A673 (cell line): ENCODE results near the gene RRAS. TPM values are rescaled to one million over a fixed set of nuclear protein-coding genes. Genes with fewer than 3 reads are reported as not detected.
"Not testable (repeated sequence)": the region's sequence is repeated elsewhere in the genome, so short reads cannot be mapped to it uniquely, and the experiment has no call there.

Experiments used
- BruUV-seq: library from RNA; stranded (reverse); fragments of 400-500 nt; replicated peaks from 2 replicates; lab custom pipeline; 2021; lab: Mats Ljungman, UMichigan
- CTCF ChIA-PET: fragments of 300-600 bp; sonication (Branson Sonifier 250); formaldehyde crosslinking; loops from one replicate; lab custom pipeline; 2022; ENCODE audit warnings: antibody characterized with exemption; lab: Charles Lee
- POLR2A ChIA-PET: fragments of 300-600 bp; sonication (Branson Sonifier 250); formaldehyde crosslinking; loops from one replicate; lab custom pipeline; 2022; ENCODE audit warnings: antibody characterized with exemption; ENCODE audit not compliant: low non-redundant PET; lab: Charles Lee
- DNase-seq: peaks from one replicate; pipeline ENCODE4 v3.0.0-alpha.2; 2015; ENCODE audit warnings: low spot score
- H3K27ac ChIP-seq: fragments of 200-600 bp; sonication (generic); 2 replicates; pipeline ENCODE4 v1.5.1; 2016; ENCODE audit warnings: mixed run types, low read depth, mild to moderate bottlenecking, mixed read lengths, antibody characterized with exemption, low read length; ENCODE audit not compliant: poor library complexity, severe bottlenecking
- H3K27me3 ChIP-seq: fragments of 200-600 bp; sonication (generic); replicated peaks from 2 replicates; pipeline ENCODE4 v1.6.1; 2017; ENCODE audit warnings: mixed run types, low read depth, mild to moderate bottlenecking, mixed read lengths, antibody characterized with exemption, low read length; ENCODE audit not compliant: insufficient read depth, poor library complexity
- H3K36me3 ChIP-seq: fragments of 200-600 bp; sonication (generic); 2 replicates; pipeline ENCODE4 v1.6.1; 2016; ENCODE audit warnings: mixed run types, mild to moderate bottlenecking, mixed read lengths, antibody characterized with exemption, low read length; ENCODE audit not compliant: insufficient read depth, poor library complexity, severe bottlenecking
- H3K4me1 ChIP-seq: fragments of 200-600 bp; sonication (generic); 2 replicates; pipeline ENCODE4 v1.6.1; 2017; ENCODE audit warnings: mixed run types, mild to moderate bottlenecking, mixed read lengths, antibody characterized with exemption, low read length; ENCODE audit not compliant: insufficient read depth, poor library complexity, severe bottlenecking
- H3K4me3 ChIP-seq: fragments of 200-600 bp; sonication (generic); 2 replicates; pipeline ENCODE4 v1.5.1; 2016; ENCODE audit warnings: low read depth, mixed run types, mild to moderate bottlenecking, mixed read lengths, low read length; ENCODE audit not compliant: poor library complexity, severe bottlenecking
- H3K9me3 ChIP-seq: fragments of 200-600 bp; sonication (generic); 2 replicates; pipeline ENCODE4 v1.6.1; 2016; ENCODE audit warnings: mixed run types, low read depth, mild to moderate bottlenecking, mixed read lengths, antibody characterized with exemption, low read length; ENCODE audit not compliant: poor library complexity, severe bottlenecking
- CTCF ChIP-seq: fragments of 300-800, 200-600 bp; sonication (generic); conservative IDR thresholded peaks from 2 replicates; pipeline ENCODE4 v1.5.1; 2017; ENCODE audit warnings: low read depth, mild to moderate bottlenecking, antibody characterized with exemption, low read length, moderate library complexity, mixed read lengths
- EZH2 ChIP-seq: fragments of 200-600 bp; sonication (generic); IDR thresholded peaks from 2 replicates; pipeline ENCODE4 v1.6.1; 2017; ENCODE audit warnings: borderline replicate concordance, low read depth, mild to moderate bottlenecking, mixed read lengths, antibody characterized with exemption, low read length; ENCODE audit not compliant: poor library complexity, severe bottlenecking
- intact Hi-C: fragments of 100-400 bp; cut with micrococcal nuclease; formaldehyde crosslinking; loops from one replicate; pipeline ENCODE4 v1.10.0; 2022; ENCODE audit not compliant: unreplicated experiment
- total RNA-seq: library from RNA; stranded (reverse); gene quantifications from 2 replicates; pipeline ENCODE4 v1.2.3, GENCODE V29; 2021

The RRAS gene
- total RNA-seq, 1 experiment from 2014 or later, result 27.6 TPM

DNA sequence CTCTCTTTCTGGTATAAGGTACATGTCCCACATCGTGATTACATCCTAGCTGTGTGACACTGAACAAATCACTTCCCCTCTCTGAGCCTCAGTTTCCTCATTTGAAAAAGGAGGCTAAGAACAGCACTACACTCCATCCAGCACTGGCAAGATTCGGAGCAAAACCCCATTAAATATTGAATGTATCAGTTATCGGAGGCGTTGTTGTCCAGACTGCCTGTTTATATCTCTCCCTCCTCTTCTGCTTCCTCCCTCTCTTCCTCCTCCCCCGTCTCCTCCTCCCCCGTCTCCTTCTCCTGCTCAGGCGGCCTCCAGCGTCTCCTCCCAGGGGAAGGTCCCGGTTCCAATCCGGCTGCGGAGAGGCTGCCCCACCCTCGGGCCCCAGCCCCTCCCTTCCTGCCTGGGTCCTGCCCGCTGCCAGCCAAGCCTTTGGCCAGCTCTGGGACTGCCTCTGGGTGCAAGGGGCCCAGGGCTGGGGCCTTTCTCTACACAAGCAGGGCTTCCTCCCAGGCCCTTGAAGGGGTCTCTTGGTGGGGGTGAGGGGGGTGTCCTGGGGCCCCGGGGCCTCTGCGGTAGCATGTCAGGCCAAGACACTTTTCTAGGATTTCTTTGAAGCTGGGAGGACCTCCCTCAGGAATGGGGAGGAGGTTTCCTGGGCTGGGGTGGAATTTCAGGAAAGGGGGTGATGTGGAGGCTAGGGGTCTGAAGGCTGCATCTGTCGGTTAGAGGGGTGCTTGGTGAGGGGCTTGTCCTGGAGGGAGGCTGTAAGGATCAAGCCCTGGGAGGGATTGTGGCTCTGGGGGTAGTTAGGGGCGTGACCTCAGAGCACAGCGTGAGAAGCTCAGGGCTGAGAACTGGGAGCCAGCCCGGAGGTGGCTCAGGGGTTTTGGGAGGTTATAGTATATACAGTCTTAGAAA lies 1.9 kb downstream of the RRAS start:
- Histone ChIP-seq H3K27me3 (no peaks in the 10 kb centered on the region), H3K4me1 (peaks cover 34% of the 10 kb centered on the region), H3K9me3 (no peaks in the 10 kb centered on the region), H3K4me3 (peak overlapping the region; percentile 30), H3K27ac (peak overlapping the region; percentile 70), H3K36me3 (peaks cover 3% of the 10 kb centered on the region)
- TF ChIP-seq EZH2 (no peak), CTCF (no peak)
- ChIA-PET CTCF (interaction anchor here (0.7 kb wide), 1 partner anchor 45 kb away, joined by 3 read pairs; no protein-coding TSS in a partner anchor), POLR2A (no interaction called here)
- no TSS peak for BruUV-seq
- peak; percentile 81 for DNase-seq
- intact Hi-C loops, result no loop called here

GRCh38 chr19:49636233-49636932 lies 3.6 kb downstream of the RRAS start:
- peaks cover 3% of the 10 kb centered on the region for H3K36me3 ChIP-seq
- no peaks in the 10 kb centered on the region for H3K27me3 ChIP-seq
- BruUV-seq, result no TSS peak
- H3K4me1 ChIP-seq, result peaks cover 27% of the 10 kb centered on the region
- H3K27ac ChIP-seq, result peak overlapping the region; percentile 59
- CTCF ChIA-PET, result no interaction called here
- no peak for DNase-seq
- intact Hi-C loops, result no loop called here
- no peaks in the 10 kb centered on the region for H3K9me3 ChIP-seq
- H3K4me3 ChIP-seq, result no peak overlapping the region
- POLR2A ChIA-PET, result interaction anchor here (0.6 kb wide), 1 partner anchor 274 kb away, joined by 8 read pairs; the partner anchor contains the start of gene TEAD2
- TF ChIP-seq CTCF (no peak), EZH2 (no peak)

DNA sequence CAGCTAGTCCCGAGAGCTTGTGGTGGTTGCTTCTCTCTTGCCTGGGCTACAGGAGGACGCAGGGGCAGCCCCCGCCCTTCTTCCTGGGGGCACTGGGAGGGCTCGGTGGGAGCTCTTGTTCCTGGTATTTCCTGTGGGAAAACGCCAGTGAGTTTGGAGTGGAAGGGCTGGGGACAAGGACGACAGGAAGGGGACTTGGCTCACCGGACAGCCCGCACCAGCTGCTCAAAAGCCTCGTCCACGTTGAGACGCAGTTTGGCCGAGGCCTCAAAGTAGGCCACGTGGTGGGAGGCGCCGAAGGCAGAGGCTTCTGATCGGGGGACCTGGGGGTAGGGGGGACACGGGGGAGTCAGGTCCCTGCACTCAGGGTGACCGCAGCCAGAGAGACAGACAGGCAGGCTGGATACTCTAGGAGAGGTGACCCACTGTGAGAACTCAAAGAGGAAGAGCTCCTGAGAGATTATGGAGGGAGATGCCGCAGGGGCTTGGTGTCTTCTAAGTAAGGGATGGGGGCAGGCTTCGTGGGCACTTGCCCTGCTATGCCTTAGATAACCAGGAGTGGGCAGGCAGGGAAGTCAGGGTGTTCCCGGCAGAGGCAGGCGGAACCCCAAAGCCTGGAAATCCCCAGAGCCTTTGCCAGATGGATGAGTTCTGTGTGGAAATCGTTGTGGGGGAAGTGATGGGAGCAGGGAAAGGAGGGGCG lies 4.3 kb downstream of the RRAS start:
- H3K27me3 ChIP-seq, result no peaks in the 10 kb centered on the region
- no peak overlapping the region for H3K4me3 ChIP-seq
- CTCF ChIA-PET, result no interaction called here
- intact Hi-C loops, result no loop called here
- peak overlapping the region; percentile 59 for H3K27ac ChIP-seq
- POLR2A ChIA-PET, result interaction anchor here (0.6 kb wide), 1 partner anchor 274 kb away, joined by 8 read pairs; the partner anchor contains the start of gene TEAD2
- H3K4me1 ChIP-seq, result peaks cover 27% of the 10 kb centered on the region
- H3K36me3 ChIP-seq, result peaks cover 3% of the 10 kb centered on the region
- BruUV-seq, result TSS peak; percentile 16
- TF ChIP-seq CTCF (0 out of 2 replicates have a peak, but pooled peaks have one; percentile 10), EZH2 (no peak)
- DNase-seq, result peak; percentile 48
- no peaks in the 10 kb centered on the region for H3K9me3 ChIP-seq

- H3K9me3 ChIP-seq, intact Hi-C loops, H3K27me3 ChIP-seq, BruUV-seq, H3K36me3 ChIP-seq, CTCF ChIA-PET, POLR2A ChIA-PET, H3K4me3 ChIP-seq, DNase-seq, H3K27ac ChIP-seq: not testable (repeated sequence)
- peaks cover 17% of the 10 kb centered on the region for H3K4me1 ChIP-seq
Measured at GRCh38 chr19:49633273-49633672, 6.7 kb downstream of the RRAS start.
